A549 treated with AZD2906 at 1 μM for 4 hours (cell line): ENCODE measurements around the gene FSD2. TPM values are rescaled to one million over a fixed set of nuclear protein-coding genes. Genes with fewer than 3 reads are reported as not detected.

Experiments
- total RNA-seq: library from RNA; stranded (reverse); fragments of 200-300 nt; extraction: Qiagen RNA extraction; gene quantifications from 5 replicates; pipeline ENCODE4 v1.2.3, GENCODE V29; 2022

FSD2 gene
- not detected in 5 replicates for total RNA-seq

GRCh38 chr15:82805994-82806406 lies at the start of gene FSD2:
TSS of gene FSD2 (minus strand) at chr15:82806069. CDS start at chr15:82787390, 18,679 bp downstream.

GRCh38 chr15:82809308-82810060 lies 3.6 kb upstream of the FSD2 start, which contains the start of gene WHAMM:
TSS of gene WHAMM (plus strand) at chr15:82809628. CDS start at chr15:82809727, 99 bp downstream.

GRCh38 chr15:82709421-82710207 lies 96.3 kb downstream of the FSD2 start, which contains the start of gene AP3B2:
TSS of gene AP3B2 (minus strand) at chr15:82709875. CDS start at chr15:82709706, 169 bp downstream.

Other genes starting within 250 kb of the FSD2 start
- 2.6 to 3.4 TPM (median 3.2 TPM) in 5 replicates for gene CPEB1, start 158.7 kb downstream of the FSD2 start, total RNA-seq
- gene AP3B2, start 96.2 kb downstream of the FSD2 start, total RNA-seq = 0.40 to 0.98 TPM (median 0.68 TPM) in 5 replicates
- gene WHAMM, start 3.6 kb upstream of the FSD2 start, total RNA-seq = 6.8 to 7.4 TPM (median 6.9 TPM) in 5 replicates
- 19.6 to 23.6 TPM (median 21.3 TPM) in 5 replicates for gene HOMER2, start 146.7 kb upstream of the FSD2 start, total RNA-seq
- gene RAMAC, start 180.1 kb upstream of the FSD2 start, total RNA-seq = 43.9 to 61.6 TPM (median 45.8 TPM) in 5 replicates
- gene C15orf40, start 205.6 kb upstream of the FSD2 start, total RNA-seq = 41.5 to 49.8 TPM (median 47.5 TPM) in 5 replicates